Activated CD8-positive, alpha-beta T cell treated with anti-CD3 and anti-CD28 coated beads, Interleukin-2, amount 10 ng/mL, durations not matched to agents 7 days and 5 days (primary cell): ENCODE data around the gene IP6K1. TPM values are rescaled to one million over a fixed set of nuclear protein-coding genes. Genes with fewer than 3 reads are reported as not detected.
"Not testable (repeated sequence)": the region's sequence is repeated elsewhere in the genome, so short reads cannot be mapped to it uniquely, and the experiment has no call there.

Source experiments
- ATAC-seq: fragments of 150-1000 bp; cut with Tn5 transposase; one replicate; pipeline ENCODE4 v1.10.0; 2021; ENCODE audit warnings: moderate library complexity
- CTCF ChIA-PET: fragments of 350-600 bp; sonication (Branson Sonifier 250); formaldehyde crosslinking; loops from one replicate; lab custom pipeline; 2021; ENCODE audit warnings: antibody characterized with exemption; lab: Charles Lee
- POLR2A ChIA-PET: fragments of 350-600 bp; sonication (Branson Sonifier 250); formaldehyde crosslinking; loops from one replicate; lab custom pipeline; 2021; ENCODE audit warnings: antibody characterized with exemption; lab: Charles Lee
- DNase-seq: peaks from one replicate; pipeline ENCODE4 v3.0.0-alpha.2; 2020
- H3K27ac Mint-ChIP-seq: one replicate; pipeline ENCODE4 v1.8.0; 2021; ENCODE audit warnings: mild to moderate bottlenecking, mixed read lengths
- H3K27me3 Mint-ChIP-seq: one replicate; pipeline ENCODE4 v1.8.0; 2021; ENCODE audit warnings: low read depth, mixed read lengths
- H3K36me3 Mint-ChIP-seq: one replicate; pipeline ENCODE4 v1.8.0; 2021; ENCODE audit warnings: low read depth, mixed read lengths
- H3K4me1 Mint-ChIP-seq: one replicate; pipeline ENCODE4 v1.8.0; 2021; ENCODE audit warnings: low read depth, mixed read lengths
- H3K4me3 Mint-ChIP-seq: one replicate; pipeline ENCODE4 v1.8.0; 2021; ENCODE audit warnings: mild to moderate bottlenecking, mixed read lengths
- H3K9me3 Mint-ChIP-seq: one replicate; pipeline ENCODE4 v1.8.0; 2022; ENCODE audit warnings: mixed read lengths; ENCODE audit not compliant: insufficient read depth
- total RNA-seq, 2 experiments: library from RNA; stranded (reverse); gene quantifications; one replicate each; pipeline ENCODE4 v1.2.3, GENCODE V29; 2021

The IP6K1 gene
- total RNA-seq, 2 experiments from 2014 or later, result 37.7 to 38.1 TPM

DNA sequence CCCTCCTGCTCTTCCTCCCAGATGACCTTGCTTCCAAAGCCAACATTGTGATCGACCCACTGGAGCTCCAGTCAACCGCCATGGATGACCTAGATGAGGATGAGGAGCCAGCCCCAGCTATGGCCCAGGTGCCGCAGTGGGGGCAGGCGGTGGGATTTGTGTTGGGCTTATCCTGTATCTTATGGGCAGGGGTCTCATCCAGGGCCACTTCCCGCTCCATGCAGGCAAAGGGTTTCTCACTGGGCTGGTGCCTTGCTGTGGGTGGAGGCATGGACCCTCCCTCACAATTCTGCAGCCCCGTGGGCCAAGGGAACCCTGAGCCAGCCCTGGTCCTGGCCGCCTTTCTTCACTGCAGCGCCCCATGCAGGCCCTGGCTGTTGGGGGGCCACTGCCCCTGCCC is 81.7 kb downstream of the IP6K1 start:
- ChIA-PET CTCF (interaction anchor here (1.8 to 3.4 kb wide), 3 partner anchors 14 to 165 kb away, joined by 8 to 11 read pairs (median 10); partner anchors contain the start of gene AMIGO3), POLR2A (no interaction called here)
- ATAC-seq (no peak), DNase-seq (no peak)
- no peaks in the 10 kb centered on the region for H3K4me1 Mint-ChIP-seq
- no peak overlapping the region for H3K27ac Mint-ChIP-seq
- H3K36me3 Mint-ChIP-seq, result peaks cover 4% of the 10 kb centered on the region
- H3K4me3 Mint-ChIP-seq, result no peak overlapping the region
- no peaks in the 10 kb centered on the region for H3K27me3 Mint-ChIP-seq
- H3K9me3 Mint-ChIP-seq, result no peaks in the 10 kb centered on the region

- Mint-ChIP-seq H3K27ac (no peak overlapping the region), H3K27me3 (no peaks in the 10 kb centered on the region), H3K4me1 (no peaks in the 10 kb centered on the region), H3K4me3 (no peak overlapping the region), H3K36me3 (peaks cover 4% of the 10 kb centered on the region), H3K9me3 (no peaks in the 10 kb centered on the region)
- CTCF ChIA-PET, result interaction anchor here (0.6 to 3.7 kb wide), 7 partner anchors 8 to 164 kb away, joined by 3 to 19 read pairs (median 8); partner anchors contain the start of gene AMIGO3
- POLR2A ChIA-PET, result interaction anchor here (1.0 kb wide), 1 partner anchor 15 kb away, joined by 4 read pairs; no protein-coding TSS in a partner anchor
- no peak for DNase-seq
- ATAC-seq, result no peak
Observed at GRCh38 chr3:49703956-49704355, 82.4 kb downstream of the IP6K1 start.

GRCh38 chr3:49703443-49703927 is 82.9 kb downstream of the IP6K1 start:
- H3K36me3 Mint-ChIP-seq, result peaks cover 4% of the 10 kb centered on the region
- no peaks in the 10 kb centered on the region for H3K27me3 Mint-ChIP-seq
- ChIA-PET POLR2A (interaction anchor here (1.0 kb wide), 1 partner anchor 15 kb away, joined by 4 read pairs; no protein-coding TSS in a partner anchor), CTCF (interaction anchor here (0.6 to 3.7 kb wide), 8 partner anchors 8 to 203 kb away, joined by 3 to 19 read pairs (median 7); partner anchors contain the start of gene AMIGO3)
- ATAC-seq, result peak; percentile 96
- no peaks in the 10 kb centered on the region for H3K9me3 Mint-ChIP-seq
- no peaks in the 10 kb centered on the region for H3K4me1 Mint-ChIP-seq
- no peak overlapping the region for H3K27ac Mint-ChIP-seq
- DNase-seq, result peak; percentile 79
- H3K4me3 Mint-ChIP-seq, result no peak overlapping the region

GRCh38 chr3:49702672-49703071 is 83.7 kb downstream of the IP6K1 start:
- Mint-ChIP-seq H3K27me3 (no peaks in the 10 kb centered on the region), H3K4me3 (no peak overlapping the region), H3K4me1 (no peaks in the 10 kb centered on the region), H3K27ac (peak overlapping the region; percentile 57), H3K36me3 (peaks cover 4% of the 10 kb centered on the region), H3K9me3 (no peaks in the 10 kb centered on the region)
- no peak for ATAC-seq
- CTCF ChIA-PET, result interaction anchor here (1.1 to 3.7 kb wide), 3 partner anchors 9 to 204 kb away, joined by 3 to 19 read pairs (median 11); partner anchors contain the start of gene AMIGO3
- no peak for DNase-seq
- POLR2A ChIA-PET, result interaction anchor here (1.9 kb wide), 1 partner anchor 17 kb away, joined by 4 read pairs; the partner anchor contains the start of gene AMIGO3

DNA sequence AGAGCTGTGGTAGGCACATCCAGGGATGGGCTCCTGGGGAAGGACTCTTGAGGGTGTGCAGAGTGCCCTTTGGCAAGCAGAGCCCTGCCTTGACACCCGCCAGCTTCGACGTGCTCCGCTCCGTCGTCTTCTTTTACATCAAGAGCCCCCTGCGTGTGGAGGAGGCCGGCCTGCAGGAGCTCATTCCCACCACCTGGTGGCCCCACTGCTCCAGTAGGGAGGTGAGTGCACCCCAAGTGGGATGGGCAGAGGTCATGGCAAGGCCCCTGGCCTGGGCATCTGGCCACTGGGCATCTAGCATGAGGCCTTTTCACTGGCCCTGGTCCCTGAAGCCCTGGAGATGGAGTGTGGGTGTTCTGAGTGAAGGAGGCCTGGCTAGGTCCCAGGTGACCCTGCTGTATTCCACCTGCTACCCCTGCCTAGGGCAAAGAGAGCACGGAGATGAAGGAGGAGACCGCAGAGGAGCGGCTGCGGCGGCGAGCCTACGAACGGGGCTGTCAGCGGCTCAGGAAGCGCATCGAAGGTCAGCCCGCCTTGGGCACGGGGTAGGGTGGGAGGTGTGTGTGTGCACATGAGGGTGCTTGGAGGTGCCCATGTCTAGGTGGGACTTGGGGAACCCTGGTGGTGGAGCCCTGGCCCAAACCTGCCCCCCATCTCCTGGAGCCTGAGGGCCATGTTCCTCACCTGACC is 84.8 kb downstream of the IP6K1 start:
- Mint-ChIP-seq H3K4me3 (no peak overlapping the region), H3K27ac (no peak overlapping the region), H3K9me3 (no peaks in the 10 kb centered on the region), H3K4me1 (no peaks in the 10 kb centered on the region), H3K36me3 (peaks cover 4% of the 10 kb centered on the region), H3K27me3 (no peaks in the 10 kb centered on the region)
- DNase-seq (no peak), ATAC-seq (no peak)
- ChIA-PET POLR2A (interaction anchor here (0.7 to 1.9 kb wide), 2 partner anchors 13 to 18 kb away, joined by 3 to 4 read pairs; partner anchors contain the start of gene AMIGO3), CTCF (interaction anchor here (0.7 to 3.7 kb wide), 15 partner anchors 10 to 205 kb away, joined by 3 to 19 read pairs (median 4); partner anchors contain the start of genes AMIGO3, CDHR4, GMPPB and INKA1)

DNA sequence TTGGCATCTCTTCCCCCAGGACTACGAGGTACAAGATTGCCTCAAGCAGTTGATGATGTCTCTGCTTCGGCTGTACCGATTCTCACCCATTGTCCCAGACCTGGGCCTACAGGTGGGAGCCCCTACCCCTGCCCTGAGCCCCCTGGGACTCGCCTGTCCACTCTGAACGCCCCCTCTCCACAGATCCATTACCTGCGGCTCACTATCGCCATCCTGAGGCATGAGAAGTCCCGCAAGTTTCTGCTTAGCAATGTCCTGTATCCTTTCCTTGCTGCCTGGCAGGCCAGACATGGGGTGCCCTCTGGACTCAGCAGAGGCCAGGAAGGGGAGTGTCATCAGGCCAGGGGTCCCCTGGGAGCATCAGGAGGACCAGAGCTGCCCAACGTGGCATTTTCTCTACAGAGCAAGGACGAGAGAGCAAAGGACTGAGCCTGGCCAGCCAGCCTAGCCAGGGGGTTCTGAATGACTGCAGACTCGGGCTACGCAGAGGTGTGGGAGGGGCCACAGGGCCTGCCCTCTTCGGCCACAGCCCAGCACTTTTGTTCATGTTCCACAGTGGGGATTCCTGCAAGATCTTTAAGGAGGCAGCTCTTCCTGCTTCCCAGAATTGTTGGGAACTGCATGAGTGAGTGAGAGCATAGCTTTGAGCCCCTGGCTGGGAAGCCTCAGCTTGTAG is 85.8 kb downstream of the IP6K1 start:
- H3K27me3 Mint-ChIP-seq, result no peaks in the 10 kb centered on the region
- POLR2A ChIA-PET, result interaction anchor here (0.7 to 1.9 kb wide), 2 partner anchors 14 to 19 kb away, joined by 3 to 4 read pairs; partner anchors contain the start of gene AMIGO3
- peaks cover 4% of the 10 kb centered on the region for H3K36me3 Mint-ChIP-seq
- H3K9me3 Mint-ChIP-seq, result no peaks in the 10 kb centered on the region
- no peak overlapping the region for H3K4me3 Mint-ChIP-seq
- H3K27ac Mint-ChIP-seq, result no peak overlapping the region
- ATAC-seq (no peak), DNase-seq (no peak)
- CTCF ChIA-PET, result interaction anchor here (0.7 to 3.7 kb wide), 14 partner anchors 11 to 206 kb away, joined by 3 to 19 read pairs (median 4); partner anchors contain the start of genes AMIGO3, CDHR4, GMPPB and INKA1
- H3K4me1 Mint-ChIP-seq, result no peaks in the 10 kb centered on the region

- DNase-seq (no peak), ATAC-seq (no peak)
- Mint-ChIP-seq H3K4me3 (no peak overlapping the region), H3K9me3 (no peaks in the 10 kb centered on the region), H3K27ac (no peak overlapping the region), H3K4me1 (no peaks in the 10 kb centered on the region), H3K36me3 (peaks cover 4% of the 10 kb centered on the region), H3K27me3 (no peaks in the 10 kb centered on the region)
- ChIA-PET POLR2A (no interaction called here), CTCF (interaction anchor here (0.6 kb wide), 1 partner anchor 160 kb away, joined by 3 read pairs; no protein-coding TSS in a partner anchor)
Observed at GRCh38 chr3:49700014-49700413, 86.3 kb downstream of the IP6K1 start.

GRCh38 chr3:49699281-49699979 is 86.9 kb downstream of the IP6K1 start:
- Mint-ChIP-seq H3K9me3 (no peaks in the 10 kb centered on the region), H3K36me3 (peaks cover 4% of the 10 kb centered on the region), H3K4me1 (no peaks in the 10 kb centered on the region), H3K4me3 (no peak overlapping the region), H3K27ac (no peak overlapping the region), H3K27me3 (no peaks in the 10 kb centered on the region)
- ChIA-PET CTCF (interaction anchor here (0.6 to 1.1 kb wide), 2 partner anchors 140 to 159 kb away, joined by 3 read pairs; no protein-coding TSS in a partner anchor), POLR2A (no interaction called here)
- DNase-seq, result no peak
- no peak for ATAC-seq

GRCh38 chr3:49695350-49696015 is 90.9 kb downstream of the IP6K1 start:
- H3K27ac Mint-ChIP-seq, POLR2A ChIA-PET, H3K4me1 Mint-ChIP-seq: not testable (repeated sequence)

DNA sequence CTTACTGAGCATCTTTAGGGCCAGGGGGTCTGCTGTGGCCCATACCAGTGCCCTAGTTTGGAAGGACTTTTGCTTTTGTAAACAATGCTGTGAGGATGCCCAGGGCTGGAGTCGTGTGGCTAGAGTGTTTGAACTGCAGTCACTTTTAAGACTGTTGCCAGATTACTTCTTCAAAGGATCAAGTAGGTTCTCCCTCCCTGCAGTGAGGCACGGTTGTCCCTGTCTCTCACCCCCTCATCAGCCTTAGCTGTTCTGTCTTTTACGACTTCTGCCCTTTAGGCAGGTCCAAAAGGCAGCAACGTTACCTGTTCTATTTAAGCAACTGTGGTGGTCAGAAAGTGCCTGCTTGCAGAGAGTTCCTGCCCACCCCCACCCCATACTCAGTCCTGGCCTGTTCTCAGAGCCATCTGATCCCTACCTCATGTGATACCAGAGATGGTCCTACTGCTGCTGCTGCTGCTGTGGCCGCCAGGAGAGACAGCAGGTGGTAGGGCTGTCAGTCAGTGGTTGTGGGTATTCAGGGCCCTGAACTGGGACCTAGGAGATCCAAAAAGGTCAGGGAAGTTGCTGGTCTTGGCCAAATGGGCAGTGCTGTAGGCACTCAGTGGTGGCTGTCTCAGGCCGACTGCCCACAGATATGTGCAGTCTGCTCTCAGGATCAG is 91.8 kb downstream of the IP6K1 start:
- H3K36me3 Mint-ChIP-seq, CTCF ChIA-PET, POLR2A ChIA-PET, H3K27me3 Mint-ChIP-seq, H3K4me3 Mint-ChIP-seq, ATAC-seq, H3K9me3 Mint-ChIP-seq, H3K27ac Mint-ChIP-seq, DNase-seq: not testable (repeated sequence)
- H3K4me1 Mint-ChIP-seq, result peaks cover 18% of the 10 kb centered on the region

More at GRCh38 chr3:49695350-49696015, 90.9 kb downstream of the IP6K1 start:
- H3K36me3 Mint-ChIP-seq, H3K27me3 Mint-ChIP-seq, H3K9me3 Mint-ChIP-seq, ATAC-seq, CTCF ChIA-PET, H3K4me3 Mint-ChIP-seq, DNase-seq: not testable (repeated sequence)
